Fibroblast of lung (primary cell): ENCODE measurements around the gene EBLN2. TPM values are rescaled to one million over a fixed set of nuclear protein-coding genes. Genes with fewer than 3 reads are reported as not detected.
A peak's percentile ranks its signal among the peaks of the same experiment; 100 is the strongest.

ENCODE experiments used
- DNase-seq, 2 donors: peaks; one replicate each; pipeline versions ENCODE4 v3.0.0 to v3.0.0-alpha.2; 2010; ENCODE audit warnings: low read depth in 2 of 2
- H2AFZ ChIP-seq: 2 replicates; pipeline ENCODE4 v1.5.1; 2012; ENCODE audit warnings: low read length, control low read depth, inconsistent platforms
- H3K27ac ChIP-seq: 2 replicates; pipeline ENCODE4 v1.5.1; 2011; ENCODE audit warnings: low read length, control low read depth; ENCODE audit not compliant: insufficient read depth
- H3K27me3 ChIP-seq: 2 replicates; pipeline ENCODE4 v1.5.1; 2011; ENCODE audit warnings: mild to moderate bottlenecking, low read length; ENCODE audit not compliant: control insufficient read depth, insufficient read depth
- H3K36me3 ChIP-seq: 2 replicates; pipeline ENCODE4 v1.5.1; 2011; ENCODE audit warnings: low read length; ENCODE audit not compliant: control insufficient read depth, insufficient read depth
- H3K4me1 ChIP-seq: 2 replicates; pipeline ENCODE4 v1.5.1; 2011; ENCODE audit warnings: low read length; ENCODE audit not compliant: control insufficient read depth, insufficient read depth; ENCODE audit errors: extremely low read depth
- H3K4me2 ChIP-seq: 2 replicates; pipeline ENCODE4 v1.5.1; 2011; ENCODE audit warnings: low read length, control low read depth; ENCODE audit not compliant: insufficient read depth; ENCODE audit errors: extremely low read depth
- H3K4me3 ChIP-seq, 4 experiments: fragments of 200-600 bp in 1 of 4; sonication (generic) in 1 of 4; replicated peaks in 1 of 4; 2 replicates each; pipeline ENCODE4 v1.5.1; 2011 to 2016; ENCODE audit warnings: low read length in 4 of 4, low read depth in 3 of 4, mild to moderate bottlenecking in 3 of 4, control low read depth in 2 of 4, inconsistent platforms in 1 of 4, mixed read lengths in 1 of 4; ENCODE audit not compliant: insufficient read depth in 1 of 4; ENCODE audit errors: control extremely low read depth in 1 of 4
- H3K79me2 ChIP-seq: 2 replicates; pipeline ENCODE4 v1.5.1; 2012; ENCODE audit warnings: mild to moderate bottlenecking, low read length, inconsistent platforms; ENCODE audit not compliant: control insufficient read depth, insufficient read depth
- H3K9ac ChIP-seq: 2 replicates; pipeline ENCODE4 v1.5.1; 2011; ENCODE audit warnings: mild to moderate bottlenecking, low read length, control low read depth; ENCODE audit not compliant: insufficient read depth
- H3K9me3 ChIP-seq: 2 replicates; pipeline ENCODE4 v1.5.1; 2012; ENCODE audit warnings: low read depth, low read length; ENCODE audit not compliant: control insufficient read depth, insufficient read depth
- H4K20me1 ChIP-seq: 2 replicates; pipeline ENCODE4 v1.5.1; 2011; ENCODE audit warnings: low read length; ENCODE audit not compliant: control insufficient read depth, insufficient read depth; ENCODE audit errors: extremely low read depth
- EZH2 ChIP-seq: IDR thresholded peaks from 2 replicates; pipeline ENCODE4 v1.5.1; 2012; ENCODE audit warnings: low read length, control low read depth, mild to moderate bottlenecking; ENCODE audit errors: missing control alignments
- polyA plus RNA-seq, 2 donors: library from polyadenylated mRNA; depleted of rRNA in 1 of 2; stranded (reverse) in 1 of 2; unstranded in 1 of 2; fragments of >200 nt; gene quantifications; 2 replicates each; pipeline ENCODE4 v1.2.1, GENCODE V29; 2011 to 2012; ENCODE audit warnings: missing spikeins in 1 of 2
- total RNA-seq: library from RNA; depleted of rRNA; stranded (reverse); fragments of >200 nt; gene quantifications from 2 replicates; pipeline ENCODE4 v1.2.1, GENCODE V29; 2014
- TF ChIP-seq, protein P1 (sequence below), 2 donors: IDR thresholded peaks in 1 of 2; conservative IDR thresholded peaks in 1 of 2; 1 replicate in 1 of 2; 2 replicates in 1 of 2; pipeline ENCODE4 v1.5.1; 2011 to 2012; ENCODE audit warnings: low read length in 2 of 2, control low read depth in 1 of 2, inconsistent platforms in 1 of 2, low read depth in 1 of 2, mild to moderate bottlenecking in 1 of 2

The EBLN2 gene
- total and polyA plus RNA-seq, 2 donors (not counting 1 experiment from before 2014, with no cell fraction given), result 0.87 to 3.0 TPM

GRCh38 chr3:73069187-73069586 is 7.7 kb downstream of the EBLN2 start:
- Histone ChIP-seq H3K4me1 (peaks cover 11% of the 10 kb centered on the region), H3K9ac (no peak overlapping the region), H3K27me3 (no peaks in the 10 kb centered on the region), H2AFZ (no peak overlapping the region), H3K79me2 (no peaks in the 10 kb centered on the region), H3K4me3 (no peak overlapping the region), H4K20me1 (no peaks in the 10 kb centered on the region), H3K4me2 (no peak overlapping the region), H3K36me3 (peaks cover 2% of the 10 kb centered on the region), H3K27ac (no peak overlapping the region), H3K9me3 (no peaks in the 10 kb centered on the region)
- TF ChIP-seq EZH2, result no peak
- TF ChIP-seq, protein P1, sequence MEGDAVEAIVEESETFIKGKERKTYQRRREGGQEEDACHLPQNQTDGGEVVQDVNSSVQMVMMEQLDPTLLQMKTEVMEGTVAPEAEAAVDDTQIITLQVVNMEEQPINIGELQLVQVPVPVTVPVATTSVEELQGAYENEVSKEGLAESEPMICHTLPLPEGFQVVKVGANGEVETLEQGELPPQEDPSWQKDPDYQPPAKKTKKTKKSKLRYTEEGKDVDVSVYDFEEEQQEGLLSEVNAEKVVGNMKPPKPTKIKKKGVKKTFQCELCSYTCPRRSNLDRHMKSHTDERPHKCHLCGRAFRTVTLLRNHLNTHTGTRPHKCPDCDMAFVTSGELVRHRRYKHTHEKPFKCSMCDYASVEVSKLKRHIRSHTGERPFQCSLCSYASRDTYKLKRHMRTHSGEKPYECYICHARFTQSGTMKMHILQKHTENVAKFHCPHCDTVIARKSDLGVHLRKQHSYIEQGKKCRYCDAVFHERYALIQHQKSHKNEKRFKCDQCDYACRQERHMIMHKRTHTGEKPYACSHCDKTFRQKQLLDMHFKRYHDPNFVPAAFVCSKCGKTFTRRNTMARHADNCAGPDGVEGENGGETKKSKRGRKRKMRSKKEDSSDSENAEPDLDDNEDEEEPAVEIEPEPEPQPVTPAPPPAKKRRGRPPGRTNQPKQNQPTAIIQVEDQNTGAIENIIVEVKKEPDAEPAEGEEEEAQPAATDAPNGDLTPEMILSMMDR (conservative IDR thresholded peaks at IDR 0.05 in 1 of 2, IDR thresholded peaks at IDR 0.05 in 1 of 2; ENCODE audit: low read depth in 1 of 2, low read length in 2 of 2), result no peak
- DNase-seq, result no peak

DNA sequence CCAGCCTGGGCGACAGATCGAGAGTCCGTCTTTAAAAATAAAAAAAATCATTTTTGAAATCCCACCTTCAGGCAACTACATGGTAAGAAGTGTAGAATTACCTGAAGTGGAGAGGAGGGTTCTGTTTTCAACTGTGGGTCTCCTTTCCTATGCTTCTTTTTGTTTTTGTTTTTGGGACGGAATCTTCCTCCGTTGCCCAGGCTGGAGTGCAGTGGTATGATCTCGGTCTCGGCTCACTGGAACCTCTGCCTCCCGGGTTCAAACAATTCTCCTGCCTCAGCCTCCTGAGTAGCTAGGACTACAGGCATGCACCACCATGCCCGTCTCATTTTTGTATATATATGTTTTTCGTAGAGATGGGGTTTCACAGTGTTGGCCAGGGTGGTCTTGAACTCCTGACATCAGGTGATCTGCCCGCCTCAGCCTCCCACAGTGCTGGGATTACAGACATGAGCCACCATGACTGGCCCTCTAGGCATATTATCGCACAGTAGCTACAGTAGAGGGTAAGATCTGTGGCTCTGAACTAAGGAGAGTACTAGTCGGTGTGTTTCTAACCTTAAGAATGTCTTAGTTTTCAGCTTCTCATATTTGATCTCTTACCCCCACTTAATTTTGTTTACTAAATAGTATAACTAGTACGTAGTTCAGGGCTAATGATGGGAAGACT is 8.5 kb downstream of the EBLN2 start:
- Histone ChIP-seq H3K4me1 (peaks cover 11% of the 10 kb centered on the region), H3K36me3 (peaks cover under 1% of the 10 kb centered on the region), H3K27ac (no peak overlapping the region), H3K27me3 (no peaks in the 10 kb centered on the region), H3K4me2 (no peak overlapping the region), H3K79me2 (no peaks in the 10 kb centered on the region), H2AFZ (no peak overlapping the region), H3K4me3 (no peak overlapping the region), H3K9me3 (no peaks in the 10 kb centered on the region), H3K9ac (no peak overlapping the region), H4K20me1 (no peaks in the 10 kb centered on the region)
- no peak for TF ChIP-seq EZH2
- TF ChIP-seq, protein P1 (conservative IDR thresholded peaks at IDR 0.05 in 1 of 2, IDR thresholded peaks at IDR 0.05 in 1 of 2; ENCODE audit: low read depth in 1 of 2, low read length in 2 of 2), result no peak
- DNase-seq, result no peak

DNA sequence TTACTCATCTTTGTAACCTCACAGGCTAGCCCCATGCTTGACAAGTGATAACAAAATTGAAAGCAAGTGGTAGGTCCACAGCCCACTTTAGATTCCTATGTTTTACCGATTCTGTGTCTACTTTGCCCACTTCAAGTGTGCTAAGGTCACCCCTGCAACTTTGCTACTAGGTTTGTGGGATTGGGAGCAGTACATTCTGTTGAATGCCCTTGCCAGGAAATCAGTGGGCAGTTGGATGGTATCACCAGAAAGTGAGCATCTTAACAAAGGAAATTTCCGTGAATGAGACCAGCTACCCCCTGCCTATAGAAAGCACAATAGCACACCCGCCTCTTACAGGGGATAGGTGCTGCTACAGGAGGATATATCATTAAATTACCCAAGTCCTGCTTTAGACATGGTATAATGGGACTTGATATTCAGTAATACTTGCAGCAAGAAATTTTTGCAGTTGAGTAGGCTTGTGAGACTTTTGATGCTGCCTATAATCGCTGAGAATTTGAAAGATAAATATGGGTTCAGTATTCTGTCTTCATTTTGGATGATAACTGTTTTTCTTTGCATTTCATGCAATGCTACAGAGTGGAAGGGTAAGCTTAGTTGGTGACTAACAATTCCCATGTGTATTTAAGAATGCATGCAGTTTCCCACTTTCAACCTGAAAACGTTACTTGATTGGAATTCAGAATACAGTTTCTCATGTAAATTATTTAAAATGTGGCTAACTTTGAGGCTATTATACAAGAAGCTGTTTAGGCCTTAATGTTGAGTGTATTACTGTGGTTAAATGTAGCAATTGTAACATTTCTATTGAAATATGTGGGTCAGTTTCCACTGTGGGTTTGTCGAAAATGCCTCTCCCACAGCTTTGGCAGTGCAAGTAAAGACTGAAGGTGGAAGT is 9.5 kb downstream of the EBLN2 start:
- Histone ChIP-seq H3K4me3 (no peak overlapping the region), H3K79me2 (no peaks in the 10 kb centered on the region), H3K4me2 (peak overlapping the region; percentile 8), H3K27me3 (no peaks in the 10 kb centered on the region), H3K4me1 (peaks cover 11% of the 10 kb centered on the region), H3K9ac (no peak overlapping the region), H3K9me3 (no peaks in the 10 kb centered on the region), H3K36me3 (no peaks in the 10 kb centered on the region), H2AFZ (no peak overlapping the region), H4K20me1 (no peaks in the 10 kb centered on the region), H3K27ac (peak overlapping the region; percentile 37)
- no peak for TF ChIP-seq EZH2
- TF ChIP-seq, protein P1 (conservative IDR thresholded peaks at IDR 0.05 in 1 of 2, IDR thresholded peaks at IDR 0.05 in 1 of 2; ENCODE audit: low read depth in 1 of 2, low read length in 2 of 2), result no peak
- peak; percentile 49 to 85 for DNase-seq
